Stimulated activated CD8-positive, alpha-beta memory T cell treated with anti-CD3 and anti-CD28 coated beads, Interleukin-4, amount 100 ng/mL, for 24 hours (primary cell): Measurements from ENCODE around the gene GSG1L.
"Not testable (repeated sequence)": the region's sequence is repeated elsewhere in the genome, so short reads cannot be mapped to it uniquely, and the experiment has no call there.

Experiments used
- DNase-seq: peaks from one replicate; pipeline ENCODE4 v3.0.0-alpha.2; 2020; ENCODE audit warnings: low read depth

Gene GSG1L

DNA sequence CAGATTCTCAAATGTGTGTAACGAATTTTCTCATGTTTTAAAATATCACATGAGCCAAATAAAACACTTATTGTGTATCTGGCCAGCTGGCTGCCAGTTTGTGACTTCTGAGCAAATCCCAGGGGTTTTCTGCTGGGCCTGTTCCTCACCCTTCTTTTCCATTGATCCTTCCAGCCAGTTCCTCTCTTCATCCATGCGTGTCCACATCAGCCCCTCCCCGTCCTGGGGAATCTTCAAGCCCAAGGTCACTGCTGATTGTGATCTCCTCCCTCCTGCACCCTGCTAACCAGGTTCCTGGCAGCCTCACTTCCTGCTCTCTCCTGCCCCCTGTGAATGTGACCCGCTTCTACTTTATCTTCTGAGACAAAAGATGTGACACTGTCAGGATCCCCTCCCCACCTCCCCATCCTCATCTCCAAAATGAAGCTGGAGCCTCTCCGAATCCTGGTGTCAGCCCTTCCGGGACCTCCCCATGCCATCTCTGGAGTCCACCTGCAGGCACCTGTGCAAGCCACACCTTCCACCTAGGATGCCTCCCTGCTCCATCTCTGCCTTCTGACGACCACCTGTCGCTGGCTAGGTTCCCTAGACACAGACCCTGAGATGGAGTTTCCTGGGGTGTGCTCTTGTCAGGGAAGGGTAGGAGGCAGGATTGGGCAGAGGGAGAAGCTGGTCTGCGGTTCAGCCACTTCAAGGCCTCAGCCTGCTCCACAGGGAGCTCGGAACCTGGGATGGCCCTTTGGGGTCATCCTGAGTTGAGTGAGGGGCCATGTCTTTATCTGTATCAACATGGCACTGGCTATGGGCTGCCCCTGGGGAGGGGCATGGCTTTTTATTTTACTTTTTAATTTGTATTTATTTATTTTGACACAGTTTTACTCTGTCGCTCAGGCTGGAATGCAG, 308.5 kb downstream of the GSG1L start:
- no peak for DNase-seq

DNA sequence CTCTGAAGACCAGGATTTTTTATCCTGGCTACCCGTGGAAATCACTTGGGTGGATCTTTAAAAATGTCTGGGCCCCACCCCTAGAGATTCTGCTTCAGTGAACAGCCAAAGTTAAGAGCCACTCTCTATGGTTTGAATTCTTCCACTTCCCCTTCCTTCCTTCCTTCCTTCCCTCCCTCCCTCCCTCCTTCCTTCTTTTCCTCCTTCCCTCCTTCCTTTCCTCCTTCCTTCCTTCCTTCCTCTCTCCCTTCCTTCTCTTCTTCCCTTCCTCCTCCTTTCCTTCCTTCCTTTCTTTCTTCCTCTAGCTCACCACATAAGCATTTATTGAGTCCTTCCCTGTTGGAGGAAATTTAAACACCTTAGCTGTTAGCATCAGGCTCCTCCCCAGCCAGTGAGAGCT, 310.0 kb downstream of the GSG1L start:
- no peak for DNase-seq

DNA sequence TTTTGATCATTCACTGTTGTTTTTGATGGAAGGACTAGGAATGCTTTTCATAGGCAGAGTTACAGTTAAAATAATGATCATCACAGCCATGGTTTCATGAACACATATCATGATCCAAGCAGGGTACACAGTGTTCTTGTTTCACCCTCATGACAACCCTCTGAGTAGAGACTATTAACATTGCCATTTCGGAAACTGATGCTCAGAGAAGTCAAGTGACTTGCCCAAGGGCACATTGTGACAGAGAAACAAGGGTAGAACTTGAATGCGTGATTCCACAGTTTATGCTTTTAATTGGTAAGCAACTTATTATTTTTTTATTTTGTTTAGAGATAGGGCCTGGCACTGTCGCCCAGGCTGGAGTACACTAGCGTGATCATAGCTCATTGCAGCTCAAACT, 311.3 kb downstream of the GSG1L start:
- DNase-seq: no peak

DNA sequence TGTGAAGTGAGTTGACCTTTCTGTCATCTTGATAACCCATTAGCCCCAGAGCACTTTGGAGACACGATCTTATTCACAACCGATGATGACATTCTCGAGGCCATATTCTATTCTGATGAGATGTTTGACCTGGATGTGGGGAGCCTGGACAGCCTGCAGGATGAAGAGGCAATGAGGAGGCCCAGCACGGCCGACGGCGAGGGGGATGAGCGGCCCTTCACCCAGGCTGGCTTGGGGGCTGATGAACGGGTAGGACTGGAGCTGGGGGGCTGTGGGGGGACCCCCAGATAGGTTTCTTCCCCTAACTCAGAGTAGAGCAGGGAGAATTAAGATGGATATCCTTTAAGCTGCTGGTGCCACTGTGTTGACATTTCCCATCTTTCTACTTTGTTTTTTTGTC, 311.8 kb downstream of the GSG1L start:
- DNase-seq: no peak

- no peak for DNase-seq
Observed at GRCh38 chr16:27751233-27751632, 312.3 kb downstream of the GSG1L start.

GRCh38 chr16:27749946-27750345, 313.6 kb downstream of the GSG1L start:
- no peak for DNase-seq

- no peak for DNase-seq
Observed at GRCh38 chr16:27749547-27749875, 314.0 kb downstream of the GSG1L start.

- DNase-seq: no peak
Observed at GRCh38 chr16:27748868-27749546, 314.5 kb downstream of the GSG1L start.

- DNase-seq: no peak
Observed at GRCh38 chr16:27747946-27748345, 315.6 kb downstream of the GSG1L start.

GRCh38 chr16:27746076-27746855, 317.2 kb downstream of the GSG1L start:
- DNase-seq: no peak

DNA sequence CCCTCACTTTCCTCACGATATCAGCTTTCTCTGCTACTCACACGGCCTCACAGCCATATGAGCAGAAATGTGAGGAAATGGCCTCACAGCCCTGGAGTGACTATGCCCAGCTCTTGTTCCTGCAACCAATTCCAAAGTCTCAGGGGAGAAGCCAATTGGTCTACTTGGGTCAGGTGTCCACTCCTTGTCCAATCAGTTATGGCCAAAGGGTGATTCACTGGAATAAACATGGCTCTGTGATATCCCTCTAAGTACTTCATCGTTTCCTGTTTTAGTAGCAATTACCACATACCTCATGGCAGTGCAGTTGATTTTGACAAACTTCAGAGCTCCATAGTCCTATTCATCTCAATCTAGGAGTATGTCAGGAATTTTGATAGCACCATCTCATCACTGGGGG, 318.2 kb downstream of the GSG1L start:
- DNase-seq: no peak

GRCh38 chr16:27743963-27744362, 319.6 kb downstream of the GSG1L start:
- no peak for DNase-seq

GRCh38 chr16:27743001-27743400, 320.5 kb downstream of the GSG1L start:
- not testable (repeated sequence) for DNase-seq

GRCh38 chr16:27742333-27742732, 321.2 kb downstream of the GSG1L start:
- DNase-seq: no peak

GRCh38 chr16:27740496-27741201, 322.9 kb downstream of the GSG1L start:
- no peak for DNase-seq

GRCh38 chr16:27739606-27740357, 323.7 kb downstream of the GSG1L start:
- DNase-seq: no peak

- no peak for DNase-seq
Observed at GRCh38 chr16:27738596-27738995, 324.9 kb downstream of the GSG1L start.
